Smooth muscle cell of the brain vasculature (primary cell): ENCODE results near the gene LARP4.
"Not testable (repeated sequence)": the region's sequence is repeated elsewhere in the genome, so short reads cannot be mapped to it uniquely, and the experiment has no call there.

Experiments used
- DNase-seq: peaks from one replicate; pipeline ENCODE4 v3.0.0-alpha.2; 2012; ENCODE audit warnings: low read depth, low spot score

LARP4 gene

DNA sequence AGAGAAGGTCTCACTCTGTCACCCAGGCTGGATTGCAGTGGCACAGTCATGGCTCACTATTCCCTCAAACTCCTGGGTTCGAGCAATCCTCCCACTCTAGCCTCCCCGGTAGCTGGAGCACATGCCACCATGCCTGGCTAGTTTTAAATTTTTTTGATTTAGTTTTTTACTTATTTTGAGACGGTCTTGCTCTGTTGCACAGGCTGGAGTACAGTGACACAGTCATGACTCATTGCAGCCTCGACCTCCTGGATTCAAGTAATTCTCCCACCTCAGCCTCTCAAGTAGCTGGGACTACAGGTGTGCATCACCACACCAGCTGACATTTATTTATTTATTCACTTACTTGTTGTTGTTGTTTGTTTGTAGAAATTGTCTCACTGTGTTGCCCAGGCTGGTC, 81.9 kb downstream of the LARP4 start:
- no peak for DNase-seq

DNA sequence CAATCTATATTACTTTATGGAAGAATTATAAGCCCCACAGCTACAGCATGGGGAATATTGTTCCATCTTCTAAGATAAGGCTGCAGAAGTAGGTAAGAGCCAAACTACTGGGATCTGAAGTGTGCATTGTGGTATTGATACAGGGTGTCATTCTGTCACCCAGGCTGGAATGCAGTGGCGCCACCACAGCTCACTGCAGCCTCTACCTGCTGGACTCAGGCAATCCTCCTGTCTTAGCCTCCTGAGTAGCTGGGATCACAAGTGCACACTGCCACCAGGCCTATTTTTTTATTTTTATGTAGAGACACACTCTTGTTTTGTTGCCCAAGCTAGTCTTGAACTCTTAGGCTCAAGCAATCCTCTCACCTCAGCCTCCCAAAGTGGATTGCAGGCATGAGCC, 82.8 kb downstream of the LARP4 start:
- no peak for DNase-seq

DNA sequence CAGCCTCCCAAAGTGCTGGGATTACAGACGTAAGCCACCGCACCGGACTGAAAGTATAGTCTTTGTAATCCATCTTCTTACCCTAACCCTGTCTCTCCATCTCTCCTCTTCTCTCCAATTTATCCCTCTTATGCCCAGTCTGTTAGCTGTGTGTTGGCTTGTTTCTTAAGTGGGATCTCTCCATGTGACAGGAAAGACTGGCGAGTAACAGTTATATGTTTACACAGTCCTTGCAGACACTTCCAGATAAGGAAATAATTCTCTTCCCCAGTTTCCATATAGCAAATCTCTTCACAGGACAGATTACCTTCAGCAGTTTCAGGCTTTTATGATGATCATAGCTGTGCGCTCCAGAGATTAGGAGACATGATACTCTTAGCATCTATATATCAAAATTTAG, 88.1 kb downstream of the LARP4 start:
- no peak for DNase-seq

DNA sequence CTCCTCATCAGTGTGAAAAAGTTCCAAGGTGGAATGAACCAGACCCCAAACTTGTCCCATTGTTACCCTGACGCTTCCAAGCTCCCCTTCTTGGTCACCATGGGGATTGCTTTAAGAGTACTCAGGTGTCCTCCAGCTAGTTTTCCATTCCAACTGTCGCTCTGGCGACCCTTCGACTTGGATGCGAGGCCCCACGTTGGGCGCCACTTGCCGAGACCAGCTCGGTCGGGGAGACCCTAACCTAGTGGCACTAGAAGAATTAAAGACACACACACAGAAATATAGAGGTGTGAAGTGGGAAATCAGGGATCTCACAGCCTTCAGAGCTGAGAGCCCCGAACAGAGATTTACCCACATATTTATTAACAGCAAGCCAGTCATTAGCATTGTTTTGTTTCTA, 97.4 kb downstream of the LARP4 start:
- not testable (repeated sequence) for DNase-seq

DNA sequence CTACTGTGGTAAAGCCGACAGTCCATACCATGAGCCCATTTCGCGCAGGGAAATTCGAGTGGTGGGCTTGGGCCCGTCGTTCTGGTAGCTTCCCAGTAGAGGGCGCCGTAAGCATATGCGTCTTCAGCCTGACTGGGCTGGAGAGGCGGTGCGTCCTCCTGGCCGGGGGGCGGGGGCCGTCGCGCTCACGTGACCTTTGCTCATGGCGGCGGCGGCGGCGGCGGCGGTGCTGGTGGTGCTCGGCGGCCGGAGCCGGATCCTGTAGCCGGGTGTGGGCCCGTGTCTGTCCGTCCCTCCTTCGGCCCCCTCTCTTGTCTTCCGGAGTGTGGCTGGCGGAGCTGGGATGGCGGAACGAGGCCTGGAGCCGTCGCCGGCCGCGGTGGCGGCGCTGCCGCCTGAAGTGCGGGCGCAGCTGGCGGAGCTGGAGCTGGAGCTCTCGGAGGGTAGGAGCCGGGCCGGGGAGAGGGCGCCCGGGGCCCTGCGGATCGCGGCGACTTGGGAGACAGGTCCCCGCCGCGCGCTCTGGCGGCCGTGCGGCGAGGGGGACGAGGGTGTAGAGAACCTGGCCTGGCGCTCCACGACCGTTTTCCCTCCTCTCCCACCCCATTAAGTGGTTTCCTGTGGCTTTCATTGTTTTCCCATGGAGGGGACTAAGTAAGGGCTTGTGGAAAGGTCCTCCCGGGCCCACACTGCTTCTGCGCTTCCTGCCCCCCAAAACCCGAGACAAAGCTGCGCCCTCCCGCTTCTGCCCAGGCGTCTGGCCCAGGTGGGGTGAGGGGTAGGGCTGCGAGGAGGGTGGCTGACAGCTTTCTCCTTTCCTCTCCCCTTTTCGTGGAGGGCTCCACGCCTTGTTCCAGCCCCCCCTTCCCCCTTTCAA, 104.4 kb downstream of the LARP4 start, which contains the start of gene DIP2B:
TSS of gene DIP2B (plus strand) at position 188 of the 877 bp plus-strand sequence. CDS start at position 344, 156 bp downstream.
- DNase-seq: peak; percentile 72

DNA sequence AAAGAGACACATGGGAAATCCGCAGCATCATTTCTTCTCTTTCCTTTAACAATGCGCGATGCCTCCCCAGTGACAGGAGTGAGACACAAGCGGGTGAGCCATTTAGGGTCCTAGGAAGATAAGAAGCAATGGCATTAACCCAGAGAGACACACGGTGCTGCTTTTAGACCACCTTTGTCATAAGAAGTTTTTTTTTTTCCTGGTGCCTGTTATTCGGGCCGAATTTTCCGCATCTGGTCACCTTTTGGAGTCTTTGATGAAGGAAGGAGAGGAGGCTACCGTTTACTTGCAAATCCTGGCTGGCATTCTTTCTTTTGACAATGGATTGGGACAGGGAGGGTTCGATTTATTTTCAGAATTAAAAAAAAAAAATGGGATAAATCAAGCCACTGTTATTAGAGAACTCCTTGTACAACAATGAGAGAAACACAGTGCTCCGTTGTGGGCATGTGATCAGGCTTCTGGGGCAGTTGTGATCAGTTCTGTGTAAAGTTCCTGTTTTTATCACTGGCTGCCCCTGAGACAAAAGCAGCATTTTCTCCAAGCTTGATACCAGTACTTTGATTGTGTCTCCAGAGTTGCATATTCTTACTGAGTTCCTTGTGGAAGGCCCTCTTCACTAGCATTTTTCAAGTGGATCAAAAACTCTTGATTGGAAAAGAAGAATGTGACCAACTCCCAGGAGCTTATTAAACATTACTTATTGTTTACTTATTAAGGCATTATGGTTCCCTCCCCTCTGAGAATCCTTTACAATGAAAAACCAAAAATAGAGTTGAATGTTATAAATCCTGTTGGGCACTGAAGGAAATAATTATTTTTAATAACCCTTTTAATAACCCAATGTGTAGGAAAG, 105.2 kb downstream of the LARP4 start:
- no peak for DNase-seq

DNA sequence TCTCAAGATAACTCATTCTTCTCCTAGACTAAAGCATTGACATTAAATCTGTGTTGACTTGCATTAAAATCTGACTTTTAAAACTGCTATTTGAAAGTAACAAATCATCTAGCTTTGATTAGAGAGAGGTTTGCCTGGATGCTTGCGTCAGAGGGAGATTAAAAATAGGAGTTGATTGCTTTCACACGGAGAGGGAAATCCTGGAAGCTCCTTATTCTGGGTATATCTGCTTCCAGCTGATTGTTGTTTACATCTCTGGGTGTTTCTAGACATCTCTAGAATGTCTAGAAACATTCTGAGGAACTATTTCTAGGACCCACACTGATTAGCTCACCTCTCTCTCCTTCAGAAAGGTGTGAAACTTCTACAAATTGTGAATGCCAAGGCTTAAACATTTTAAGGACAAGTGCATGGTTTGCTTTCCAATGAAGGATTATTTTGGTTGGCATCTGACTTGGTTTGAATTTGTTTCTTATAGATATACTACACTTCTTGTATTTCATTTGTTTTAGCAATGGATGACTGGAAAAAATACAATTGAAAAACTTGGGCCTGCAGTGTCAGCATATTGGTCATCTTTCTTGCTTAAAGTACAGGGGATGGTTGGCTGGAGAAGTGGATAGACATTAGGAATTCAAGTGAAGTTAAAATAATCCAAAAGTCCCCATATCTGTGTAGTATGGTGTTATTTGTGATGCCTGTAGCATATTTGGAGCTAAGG, 106.2 kb downstream of the LARP4 start:
- DNase-seq: no peak

DNA sequence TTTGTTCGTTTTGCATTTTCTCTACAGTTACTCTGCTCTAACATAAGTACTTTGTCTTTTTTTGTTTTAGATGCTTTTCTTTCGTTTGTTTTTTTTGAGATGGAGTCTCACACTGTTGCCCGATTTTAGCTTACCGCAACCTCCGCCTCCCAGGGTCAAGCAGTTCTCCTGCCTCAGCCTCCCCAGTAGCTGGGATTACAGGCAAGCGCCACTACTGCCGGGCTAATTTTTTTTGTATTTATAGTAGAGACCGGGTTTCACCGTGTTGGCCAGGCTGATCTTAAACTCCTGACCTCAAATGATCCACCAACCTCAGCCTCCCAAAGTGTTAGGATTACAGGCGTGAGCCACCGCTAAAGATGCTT, 106.8 kb downstream of the LARP4 start:
- no peak for DNase-seq

DNA sequence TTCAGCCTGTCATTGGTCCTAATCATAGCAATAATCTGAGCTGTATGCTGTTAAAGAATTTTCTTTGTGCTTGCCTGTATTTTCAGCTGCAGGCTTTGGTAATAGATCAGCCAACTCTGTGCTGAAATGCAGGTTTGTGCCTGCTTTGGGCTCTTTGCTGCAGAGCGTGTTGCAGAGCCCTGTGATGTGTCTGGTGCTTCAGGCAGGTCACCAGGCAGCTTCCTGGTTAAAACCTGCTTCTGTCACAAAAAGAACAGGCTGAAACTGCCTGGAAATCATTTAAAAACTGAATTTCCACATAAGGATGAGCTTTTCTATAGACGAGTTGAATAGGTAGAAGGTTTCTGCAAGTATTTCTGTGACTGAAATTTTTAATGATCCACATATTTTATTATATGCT, 107.2 kb downstream of the LARP4 start:
- no peak for DNase-seq

DNA sequence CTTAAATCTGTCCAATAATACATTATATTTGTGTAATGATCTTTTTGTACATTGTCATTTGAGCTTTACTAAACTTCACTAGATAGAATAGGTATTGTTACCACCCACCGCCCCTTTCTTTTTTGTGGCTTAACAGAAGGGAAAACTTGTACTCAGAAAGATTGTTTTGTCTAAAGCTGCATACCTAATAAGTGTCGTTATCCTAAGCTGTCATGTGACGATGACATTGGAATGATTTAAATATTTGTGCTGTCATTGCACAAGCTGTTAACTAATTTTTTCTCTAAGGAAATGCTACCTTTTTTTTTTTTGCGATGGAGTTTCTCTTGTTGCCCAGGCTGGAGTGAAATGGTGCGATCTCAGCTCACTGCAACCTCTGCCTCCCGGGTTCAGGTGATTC, 107.7 kb downstream of the LARP4 start:
- no peak for DNase-seq

DNA sequence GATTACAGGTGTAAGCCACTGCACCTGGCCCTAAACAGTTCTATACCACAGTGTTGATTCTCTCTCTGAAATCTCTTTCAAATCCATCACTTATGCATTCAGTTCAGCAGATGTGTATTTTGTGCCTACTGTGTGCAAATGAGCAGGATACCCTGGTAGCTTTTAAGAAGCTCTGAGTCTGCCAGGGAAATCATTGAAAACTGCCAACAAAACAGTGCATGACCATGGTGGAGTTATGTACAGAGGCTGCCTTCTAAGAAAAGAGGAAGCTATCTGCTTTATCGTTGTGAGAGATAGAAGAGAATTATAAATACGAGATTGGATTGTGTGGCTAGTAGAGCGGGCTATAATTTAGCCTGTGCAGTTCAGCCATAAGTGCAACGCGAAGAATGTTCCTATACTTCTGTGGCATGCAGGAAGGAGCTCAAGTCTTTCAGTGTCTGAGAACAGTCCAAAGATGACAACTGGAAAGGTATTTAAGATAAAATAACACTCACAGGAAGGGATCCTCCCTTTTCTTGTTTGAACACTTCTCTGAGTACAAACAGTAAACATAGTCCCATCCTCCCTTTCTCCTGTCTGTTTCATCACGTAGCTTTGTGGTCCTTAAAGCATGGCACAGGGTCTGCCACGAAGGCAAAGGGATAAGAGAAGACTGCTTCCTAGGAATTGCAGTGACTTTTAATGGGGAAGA, 108.4 kb downstream of the LARP4 start:
- no peak for DNase-seq

DNA sequence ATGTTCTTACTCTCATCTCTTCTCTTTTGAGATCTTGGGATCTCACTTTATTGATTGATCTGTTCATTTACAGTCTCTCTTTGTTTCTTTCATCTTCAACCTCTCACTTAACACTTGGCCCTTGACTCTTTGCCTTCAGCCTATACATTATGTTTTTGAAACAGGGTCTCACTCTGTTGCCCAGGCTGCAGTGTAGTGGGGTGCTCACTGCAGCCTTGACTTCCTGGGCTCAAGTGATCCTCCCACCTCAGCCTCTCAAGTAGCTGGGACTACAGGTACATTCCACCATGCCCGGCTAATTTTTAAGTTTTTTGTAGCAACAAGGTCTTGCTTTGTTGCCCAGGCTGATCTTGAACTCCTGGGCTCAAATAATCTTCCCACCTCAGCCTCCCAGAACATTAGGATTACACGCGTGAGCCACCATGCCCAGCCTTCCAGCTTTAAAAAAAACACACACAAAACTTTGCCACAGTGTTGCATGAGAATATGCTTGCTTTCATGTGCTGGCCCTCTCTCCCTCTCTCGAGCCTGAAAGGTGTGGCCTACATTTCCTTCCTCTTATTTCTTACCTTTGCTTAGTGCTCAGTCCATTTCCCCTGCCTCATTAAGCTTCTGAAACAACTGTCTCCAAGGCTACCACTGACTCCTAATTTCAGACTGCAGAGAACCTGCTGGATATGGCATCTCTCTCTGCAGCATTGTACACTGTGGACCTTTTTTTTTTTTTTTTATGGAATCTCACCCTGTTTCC, 114.0 kb downstream of the LARP4 start:
- DNase-seq: no peak

DNA sequence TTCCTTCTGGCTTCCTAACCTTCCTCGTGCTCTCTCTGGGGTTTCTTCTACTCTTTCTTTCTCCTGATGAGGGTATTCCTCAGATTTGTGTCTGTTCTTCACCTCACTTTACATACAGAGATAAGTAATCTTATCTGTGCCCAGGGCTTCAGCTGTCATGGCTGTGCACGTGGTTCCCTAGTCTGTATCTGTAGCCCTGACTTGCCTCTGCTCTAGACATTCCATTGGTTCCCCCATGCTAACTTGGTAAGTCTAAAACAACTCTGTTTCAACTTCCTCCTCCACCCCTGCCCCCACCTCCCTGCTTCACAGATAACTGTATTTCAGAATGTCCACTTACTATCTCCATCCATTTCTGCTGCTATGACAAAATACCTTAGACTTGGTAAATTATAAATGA, 114.9 kb downstream of the LARP4 start:
- DNase-seq: no peak

DNA sequence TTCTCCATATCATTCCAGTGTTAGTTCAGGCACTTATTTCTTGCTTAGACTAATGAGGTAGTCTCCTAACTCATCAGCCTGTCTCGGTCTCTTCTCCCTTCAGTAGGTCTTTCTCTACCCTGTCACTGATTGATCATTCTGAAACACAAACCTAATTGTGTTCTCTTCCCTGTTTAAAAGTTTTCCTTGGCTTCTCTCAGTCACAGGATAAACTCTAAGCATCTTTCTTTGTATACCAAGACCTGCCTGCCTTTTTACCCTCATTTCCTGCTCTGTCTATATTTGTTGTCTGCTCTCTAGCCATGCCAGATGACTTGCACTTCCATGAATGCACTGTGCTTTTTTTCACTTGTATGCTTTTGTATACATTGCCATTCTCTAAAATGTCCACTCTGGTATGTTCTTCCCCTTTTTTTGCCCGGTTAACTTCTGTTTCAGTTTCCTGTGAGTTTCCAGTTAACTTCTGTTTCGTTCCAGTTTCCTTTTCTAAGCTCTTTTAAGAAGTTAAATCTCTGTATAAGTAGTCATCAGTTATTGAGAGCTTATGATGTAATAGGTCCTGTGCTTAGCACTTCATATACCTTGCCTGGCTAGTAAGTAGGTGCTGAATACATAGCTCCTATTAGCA, 116.8 kb downstream of the LARP4 start:
- DNase-seq: no peak

DNA sequence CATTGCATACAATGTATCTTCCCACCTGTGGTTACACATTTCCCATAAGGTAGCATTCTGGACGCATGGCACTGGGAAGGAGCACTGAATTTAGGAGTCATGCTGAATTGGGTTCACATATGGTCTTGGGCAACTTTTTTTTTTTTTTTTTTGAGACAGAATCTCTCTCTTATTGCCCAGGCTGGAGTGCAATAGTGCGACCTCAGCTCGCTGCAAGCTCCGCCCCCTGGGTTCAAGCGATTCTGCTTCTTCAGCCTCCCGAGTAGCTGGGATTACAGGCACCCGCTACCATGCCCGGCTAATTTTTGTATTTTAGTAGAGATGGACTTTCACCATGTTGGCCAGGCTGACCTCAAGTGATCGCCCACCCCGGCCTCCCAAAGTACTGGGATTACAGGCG, 117.4 kb downstream of the LARP4 start:
- DNase-seq: no peak

DNA sequence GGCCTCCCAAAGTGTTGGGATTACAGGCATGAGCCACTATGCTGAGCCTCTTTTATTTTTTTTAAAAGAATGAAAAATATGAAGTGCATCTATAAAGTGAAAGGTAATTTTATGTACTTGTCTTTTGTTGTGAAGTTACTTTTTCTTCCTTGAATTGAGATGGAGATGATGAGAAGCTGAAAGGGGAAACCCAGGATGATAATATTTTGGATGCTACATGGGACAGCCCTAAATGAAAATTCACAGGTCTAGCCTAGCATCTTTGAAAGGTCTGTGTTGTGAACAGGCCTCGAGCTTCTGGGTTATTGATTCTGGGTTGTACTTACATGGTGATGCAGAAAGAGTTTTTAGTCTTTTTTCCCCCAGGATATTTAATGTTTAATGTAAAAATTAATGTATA, 118.7 kb downstream of the LARP4 start:
- DNase-seq: no peak

DNA sequence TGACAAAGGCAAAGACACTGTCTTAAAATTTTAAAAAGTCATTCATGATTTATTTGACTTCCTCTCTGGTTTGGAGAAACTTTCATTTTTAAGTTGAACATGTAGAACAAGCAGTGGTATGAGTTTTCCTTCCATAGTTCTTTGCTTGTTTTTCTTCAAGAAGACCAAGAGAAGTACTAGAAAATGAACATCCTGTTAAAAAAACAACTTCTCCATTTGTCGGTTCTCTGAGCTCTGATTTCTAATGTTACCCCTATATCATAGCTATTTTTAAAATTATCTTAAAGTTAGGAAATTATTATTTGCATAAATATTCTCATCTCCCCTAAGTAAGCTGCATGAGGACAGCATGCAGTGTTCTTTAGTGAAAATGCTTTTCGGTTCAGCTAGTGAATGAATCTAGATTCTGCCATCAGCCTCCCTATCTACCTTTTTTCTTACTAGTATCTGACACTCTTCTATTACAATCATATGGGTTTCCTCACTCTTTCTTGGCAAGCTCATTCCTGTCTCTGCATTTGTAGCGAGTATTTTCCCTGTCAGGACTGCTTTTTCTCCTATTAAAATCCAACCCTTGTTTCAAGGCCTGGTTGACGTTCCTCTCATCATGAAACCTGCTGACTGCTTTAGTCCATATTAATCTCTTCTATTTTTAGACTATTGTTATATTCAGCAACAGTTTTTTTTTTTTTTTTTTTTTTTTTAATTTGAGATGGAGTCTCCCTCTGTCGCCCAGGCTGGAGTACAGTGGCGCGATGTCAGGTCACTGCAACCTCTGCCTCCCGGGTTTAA, 119.9 kb downstream of the LARP4 start:
- no peak for DNase-seq

DNA sequence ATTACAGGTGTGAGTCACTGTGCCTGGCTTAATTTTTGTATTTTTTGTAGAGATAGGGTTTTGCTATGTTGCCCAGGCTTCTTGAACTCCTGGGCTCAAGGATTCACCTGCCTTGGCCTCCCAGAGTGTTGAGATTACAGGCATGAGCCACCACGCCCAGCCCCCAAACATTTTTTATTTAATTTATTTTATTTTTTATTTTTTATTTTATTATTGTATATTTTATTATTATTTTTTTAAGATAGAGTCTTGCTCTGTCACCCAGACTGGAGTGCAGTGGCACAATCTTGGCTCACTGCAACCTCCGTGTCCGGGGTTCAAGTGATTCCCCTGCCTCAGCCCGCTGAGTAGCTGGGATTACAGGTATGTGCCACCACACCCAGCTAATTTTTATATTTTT, 121.1 kb downstream of the LARP4 start:
- DNase-seq: not testable (repeated sequence)

DNA sequence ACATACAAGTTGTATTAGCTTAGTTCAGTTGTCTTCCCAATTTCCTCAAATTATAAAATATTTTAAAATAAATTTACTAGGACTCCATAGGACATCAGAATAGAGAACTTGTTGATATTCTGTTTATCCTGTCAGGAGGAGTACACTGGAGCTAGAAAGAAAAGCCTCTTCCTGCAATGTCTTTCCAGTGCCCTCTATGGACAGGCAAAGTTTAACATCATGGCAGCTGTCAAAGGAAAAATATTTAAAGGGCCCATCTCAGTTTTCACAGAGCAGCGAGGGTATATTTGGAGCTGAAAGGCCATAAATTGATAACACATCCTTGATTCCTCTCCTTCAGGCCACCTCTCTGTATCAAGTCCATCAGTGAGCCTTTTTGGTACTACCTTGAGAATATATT, 123.1 kb downstream of the LARP4 start:
- DNase-seq: no peak

DNA sequence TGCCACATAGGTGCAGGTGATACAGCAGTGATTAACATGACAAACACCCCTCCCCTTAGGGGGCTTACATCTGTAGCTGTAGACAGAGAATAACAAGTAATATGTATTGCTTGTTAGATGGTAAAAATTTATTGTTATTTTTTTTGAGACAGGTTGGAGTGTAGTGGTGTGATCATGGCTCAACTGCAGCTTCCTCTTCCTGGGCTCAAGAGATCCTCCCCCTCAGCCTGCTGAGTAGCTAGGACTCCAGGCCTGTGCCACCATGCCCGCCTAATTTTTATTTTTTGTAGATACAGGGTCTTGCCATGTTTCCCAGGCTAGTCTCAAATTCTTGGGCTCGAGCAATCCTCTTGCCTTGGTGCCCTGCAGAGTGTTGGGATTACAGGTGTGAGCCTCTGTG, 123.9 kb downstream of the LARP4 start:
- DNase-seq: no peak
